ENCODE measurements around the gene GABRB3.

GABRB3 gene

GRCh38 chr15:26630857-26631256, 142.0 kb downstream of the GABRB3 start:
- DNase-seq (ENCODE audit: low read depth, low spot score), result no peak

GRCh38 chr15:26628879-26629529, 143.9 kb downstream of the GABRB3 start:
- DNase-seq (ENCODE audit: low read depth, low spot score), result no peak

- no peak for DNase-seq (ENCODE audit: low read depth, low spot score)
Observed at GRCh38 chr15:26628071-26628470, 144.8 kb downstream of the GABRB3 start.

- no peak for DNase-seq (ENCODE audit: low read depth, low spot score)
Observed at GRCh38 chr15:26624128-26624527, 148.7 kb downstream of the GABRB3 start.

- no peak for DNase-seq (ENCODE audit: low read depth, low spot score)
Observed at GRCh38 chr15:26623071-26623470, 149.8 kb downstream of the GABRB3 start.

DNA sequence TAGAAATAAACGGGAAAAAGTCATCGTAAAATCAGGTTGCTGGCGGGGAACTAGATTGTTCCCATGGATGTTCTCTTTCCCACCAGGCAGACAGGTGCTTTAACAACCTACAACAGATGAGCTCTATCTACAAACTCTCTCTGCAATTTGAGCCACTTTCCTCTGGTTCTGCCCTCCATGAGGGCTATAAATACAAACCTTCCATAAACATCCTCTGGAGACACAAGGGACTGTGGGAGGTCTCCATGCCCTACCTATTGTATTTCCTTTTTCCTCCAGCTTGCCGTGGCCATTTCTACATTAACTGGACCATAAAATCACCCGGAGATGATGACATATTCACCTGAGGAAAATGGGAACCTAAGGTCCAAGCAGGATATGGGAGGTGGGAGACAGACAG, 151.1 kb downstream of the GABRB3 start:
- no peak for DNase-seq (ENCODE audit: low read depth, low spot score)

DNA sequence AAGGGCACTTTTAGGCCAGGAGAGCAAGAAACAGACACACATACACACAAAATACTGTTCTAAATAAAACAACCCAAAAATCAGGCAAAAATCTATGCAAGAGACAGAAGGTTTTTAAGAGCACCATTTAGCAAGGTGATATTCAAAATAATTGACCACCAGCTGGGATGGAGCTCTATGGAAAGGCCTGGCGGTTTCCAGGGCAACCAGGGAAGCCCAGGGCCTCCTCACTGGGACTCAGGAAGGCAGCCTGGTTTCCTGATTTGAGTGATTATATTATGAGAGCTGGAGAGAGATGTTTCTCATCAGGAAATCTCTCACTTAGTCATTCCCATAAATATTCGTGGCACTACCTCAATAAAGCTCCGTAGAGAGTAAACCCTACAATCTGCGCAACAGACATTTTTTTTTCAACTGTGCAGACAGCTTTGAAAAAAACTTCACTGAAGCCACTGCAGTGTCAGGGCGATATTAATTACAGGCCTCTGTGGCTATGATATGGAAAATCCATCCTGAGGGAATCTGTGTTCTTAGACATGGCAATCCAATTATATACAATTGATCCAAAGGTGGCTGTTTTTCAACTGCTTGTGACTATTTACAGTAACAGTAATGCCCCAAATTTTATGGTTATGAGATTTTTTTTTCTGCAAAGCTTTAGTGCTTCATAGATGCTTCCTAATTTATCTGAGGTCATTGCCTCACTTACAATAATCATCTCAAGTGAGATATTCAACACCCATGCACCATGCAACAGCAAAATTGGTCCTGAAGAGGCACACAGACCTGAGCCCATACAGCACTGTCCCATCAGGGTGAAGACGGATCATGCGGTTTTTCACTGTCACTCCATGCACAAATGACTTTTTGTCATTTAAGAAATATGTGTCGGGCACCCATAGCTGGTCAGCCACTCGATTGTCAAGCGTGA, 152.1 kb downstream of the GABRB3 start:
- DNase-seq (ENCODE audit: low read depth, low spot score), result no peak

GRCh38 chr15:26615927-26616302, 157.0 kb downstream of the GABRB3 start:
- no peak for DNase-seq (ENCODE audit: low read depth, low spot score)

DNA sequence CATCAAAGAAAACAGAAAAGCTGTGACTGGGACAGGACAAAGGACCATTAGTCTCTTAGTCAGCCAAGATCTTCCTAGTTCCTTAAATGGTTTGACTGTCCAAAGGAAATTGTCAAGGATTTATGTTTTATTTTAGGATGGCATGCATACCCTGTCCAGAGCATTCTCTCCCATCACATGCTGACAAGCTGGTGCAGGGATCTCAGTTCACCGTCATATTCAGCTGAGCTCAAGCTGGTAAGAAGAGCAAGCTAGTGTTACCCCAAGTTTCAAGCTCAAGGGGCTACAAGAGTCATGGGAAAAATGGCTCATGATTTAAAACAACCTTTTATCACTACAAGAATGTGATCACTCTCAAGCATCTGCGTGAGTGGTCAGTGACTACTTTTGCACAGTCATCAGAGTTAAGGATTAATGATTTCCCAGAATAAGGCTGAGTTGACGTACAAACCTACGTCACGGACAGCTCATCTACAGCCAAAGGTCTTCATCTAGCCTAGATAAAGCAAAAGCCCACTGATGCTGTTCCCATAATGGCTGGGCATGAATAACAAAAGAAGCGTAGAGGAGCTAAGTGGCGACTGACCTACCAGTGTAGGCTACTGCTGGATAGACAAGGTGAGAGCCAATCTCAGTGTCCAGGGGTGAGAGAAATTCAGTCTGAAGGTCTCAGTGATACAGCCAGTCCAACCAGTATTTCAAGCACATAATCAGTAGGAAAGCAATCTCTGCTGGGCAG, 157.5 kb downstream of the GABRB3 start:
- no peak for DNase-seq (ENCODE audit: low read depth, low spot score)

GRCh38 chr15:26614734-26615133, 158.1 kb downstream of the GABRB3 start:
- no peak for DNase-seq (ENCODE audit: low read depth, low spot score)

GRCh38 chr15:26598704-26599103, 174.2 kb downstream of the GABRB3 start:
- DNase-seq (ENCODE audit: low read depth, low spot score), result no peak

GRCh38 chr15:26595611-26596010, 177.3 kb downstream of the GABRB3 start:
- DNase-seq (ENCODE audit: low read depth, low spot score), result no peak

GRCh38 chr15:26590676-26591075, 182.2 kb downstream of the GABRB3 start:
- no peak for DNase-seq (ENCODE audit: low read depth, low spot score)

- DNase-seq (ENCODE audit: low read depth, low spot score), result no peak
Observed at GRCh38 chr15:26582840-26583239, 190.0 kb downstream of the GABRB3 start.

- no peak for DNase-seq (ENCODE audit: low read depth, low spot score)
Observed at GRCh38 chr15:26580943-26581342, 191.9 kb downstream of the GABRB3 start.

- DNase-seq (ENCODE audit: low read depth, low spot score), result no peak
Observed at GRCh38 chr15:26572602-26573350, 200.1 kb downstream of the GABRB3 start.

DNA sequence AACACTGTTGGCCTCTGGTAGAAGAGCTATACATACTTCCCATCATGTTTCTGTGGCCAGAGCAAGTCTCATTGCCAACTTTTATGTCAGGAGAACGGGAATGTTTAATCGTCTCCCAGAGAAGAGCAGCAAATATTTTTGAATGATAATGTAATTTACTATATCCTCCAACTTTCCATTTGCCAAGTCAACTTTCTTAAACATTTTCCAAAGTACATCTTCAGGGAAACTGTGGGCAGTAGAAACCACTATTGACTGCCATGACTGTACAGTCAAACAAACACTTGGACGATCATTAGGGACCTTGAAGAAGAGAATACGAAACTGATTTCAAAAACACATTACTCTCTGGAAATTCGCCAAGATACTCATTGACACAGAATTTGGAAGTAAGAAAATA, 201.5 kb downstream of the GABRB3 start:
- DNase-seq (ENCODE audit: low read depth, low spot score), result no peak

- no peak for DNase-seq (ENCODE audit: low read depth, low spot score)
Observed at GRCh38 chr15:26565542-26565941, 207.3 kb downstream of the GABRB3 start.

GRCh38 chr15:26564361-26564760, 208.5 kb downstream of the GABRB3 start:
- DNase-seq (ENCODE audit: low read depth, low spot score), result no peak

GRCh38 chr15:26562336-26562735, 210.5 kb downstream of the GABRB3 start:
- DNase-seq (ENCODE audit: low read depth, low spot score), result no peak

DNA sequence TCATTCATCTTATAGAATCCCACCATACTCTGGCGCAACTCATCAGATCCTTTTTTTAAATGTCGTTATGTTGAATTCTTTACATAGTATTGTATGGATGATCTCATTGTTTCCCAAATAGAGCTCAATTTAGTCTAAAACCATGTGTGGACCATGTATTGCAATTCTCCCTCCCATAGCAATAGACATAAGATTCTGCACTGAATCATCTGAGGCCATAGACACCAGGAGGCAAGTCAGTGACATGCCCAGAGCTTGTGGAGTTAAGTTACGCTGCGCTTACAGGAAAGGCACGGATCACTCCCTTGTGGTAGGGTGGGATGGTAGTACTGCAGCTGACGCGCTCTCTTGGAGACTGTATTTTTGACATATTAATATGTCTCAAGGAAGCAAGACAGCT, 211.0 kb downstream of the GABRB3 start:
- no peak for DNase-seq (ENCODE audit: low read depth, low spot score)

- DNase-seq (ENCODE audit: low read depth, low spot score), result no peak
Observed at GRCh38 chr15:26561130-26561529, 211.7 kb downstream of the GABRB3 start.

Measured in iPS DF 19.7 (cell line).